Activated T-cell treated with anti-CD3 and anti-CD28 coated beads, Interleukin-2, amount 50 U/mL, for 48 hours (primary cell): Measurements from ENCODE around the gene TTLL9.
"Not testable (repeated sequence)": the region's sequence is repeated elsewhere in the genome, so short reads cannot be mapped to it uniquely, and the experiment has no call there.

ENCODE experiments used
- DNase-seq, 2 experiments: peaks; one replicate each; pipeline ENCODE4 v3.0.0-alpha.2; 2020

The TTLL9 gene

DNA sequence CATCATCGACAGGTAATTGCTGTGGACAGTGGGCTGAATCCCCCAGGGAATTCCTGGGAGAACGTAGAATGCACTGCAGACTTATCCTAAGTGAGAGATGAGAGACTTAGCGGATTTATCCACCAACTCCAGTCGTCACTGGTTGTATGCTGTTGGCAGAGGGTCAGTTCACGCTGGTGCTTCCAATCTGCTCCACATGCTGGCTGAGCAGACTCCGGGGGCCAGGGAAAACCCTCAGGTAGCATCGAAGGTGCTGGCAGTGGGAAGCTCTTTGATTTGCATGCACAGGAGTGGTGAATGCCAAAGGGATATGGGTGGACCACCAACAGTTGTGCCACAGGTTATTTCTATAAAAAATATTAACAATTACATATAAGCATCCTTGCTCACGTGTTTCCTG is 20.2 kb downstream of the TTLL9 start:
- no peak for DNase-seq

DNA sequence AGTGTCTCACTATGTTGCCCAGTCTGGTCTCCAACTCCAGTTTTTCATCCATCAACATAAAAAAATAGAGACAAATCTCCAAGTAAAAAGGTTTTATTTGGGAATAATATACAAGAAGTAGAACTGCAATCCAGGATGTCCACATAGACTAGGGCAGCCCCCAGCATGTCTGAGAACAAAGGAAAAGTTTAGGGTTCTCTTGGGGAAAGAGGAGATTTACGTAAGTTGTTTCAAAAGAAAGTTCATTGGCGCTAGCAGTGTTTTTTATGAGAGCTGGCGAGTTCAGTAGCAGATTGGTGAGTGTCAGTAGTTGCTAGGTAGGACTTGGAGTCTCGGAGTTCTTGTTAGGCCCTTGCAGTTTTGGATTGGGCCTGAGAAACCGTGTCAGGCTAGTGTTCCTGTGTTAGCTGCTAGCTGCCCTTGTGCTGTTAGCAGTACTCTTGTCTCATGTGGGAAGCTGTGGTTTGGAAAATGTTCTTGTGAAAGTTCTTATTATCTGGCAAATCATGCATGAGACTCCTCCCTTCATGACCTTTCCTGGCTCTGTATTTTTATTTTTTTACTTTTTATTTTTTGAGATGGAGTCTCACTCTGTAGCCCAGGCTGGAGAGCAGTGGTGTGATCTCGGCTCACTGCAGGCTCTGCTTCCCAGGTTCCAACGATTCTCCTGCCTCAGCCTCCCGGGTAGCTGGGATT is 24.7 kb downstream of the TTLL9 start:
- DNase-seq, result no peak

DNA sequence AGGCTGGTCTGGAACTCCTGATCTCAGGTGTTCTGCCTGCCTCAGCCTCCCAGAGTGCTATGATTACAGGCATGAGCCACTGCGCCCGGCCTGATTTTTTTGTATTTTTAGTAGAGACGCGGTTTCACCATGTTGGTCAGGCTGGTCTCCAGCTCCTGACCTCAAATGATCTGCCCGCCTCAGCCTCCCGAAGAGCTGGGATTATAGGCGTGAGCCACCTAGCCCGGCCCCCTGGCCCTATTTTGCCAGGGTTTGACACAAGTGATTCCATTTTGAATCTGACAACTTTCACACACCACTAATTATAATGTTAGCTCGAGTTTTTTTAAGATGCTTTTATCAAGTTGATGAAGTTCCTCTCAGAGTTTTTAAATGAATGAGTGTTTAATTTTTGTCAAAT is 25.6 kb downstream of the TTLL9 start:
- no peak for DNase-seq

DNA sequence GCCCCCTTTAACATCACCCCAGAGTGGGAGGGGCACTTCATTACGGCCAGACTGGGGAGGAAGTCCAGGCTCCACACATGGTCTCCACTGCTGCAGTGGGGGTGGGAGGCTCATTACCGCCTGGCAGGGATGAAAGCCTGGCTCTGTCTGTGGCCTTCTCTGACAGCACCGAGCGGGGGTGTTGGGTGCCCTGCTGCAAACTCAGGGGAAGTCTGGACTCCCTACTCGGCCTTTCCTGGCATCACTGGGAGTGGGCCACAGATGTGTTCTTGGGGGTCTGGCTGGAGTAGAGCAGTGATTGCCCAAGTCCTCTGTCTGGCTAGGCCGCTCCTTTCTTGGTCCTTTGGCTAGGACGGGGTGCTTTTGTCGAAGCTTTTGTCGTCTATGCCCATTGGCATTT is 27.1 kb downstream of the TTLL9 start:
- DNase-seq, result no peak

DNA sequence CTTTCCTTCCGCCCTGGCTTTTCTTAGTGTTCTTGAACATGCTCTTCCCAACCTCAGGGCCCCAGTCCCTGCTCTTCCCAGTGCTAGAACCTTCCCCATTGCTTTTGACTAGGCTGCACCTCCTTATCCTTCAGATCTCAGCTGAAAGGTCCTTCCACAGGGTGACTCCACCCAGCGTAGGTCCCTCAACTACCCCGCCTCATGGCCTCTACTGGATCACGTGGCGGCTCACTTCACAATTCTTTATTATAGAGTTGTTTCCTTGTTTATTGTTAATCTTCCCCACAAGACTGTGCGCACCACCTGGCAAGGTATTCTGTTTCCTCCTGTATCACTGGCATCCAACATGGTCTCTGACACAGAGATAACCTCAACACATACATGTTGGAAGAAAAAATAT is 31.2 kb downstream of the TTLL9 start:
- DNase-seq, result no peak

DNA sequence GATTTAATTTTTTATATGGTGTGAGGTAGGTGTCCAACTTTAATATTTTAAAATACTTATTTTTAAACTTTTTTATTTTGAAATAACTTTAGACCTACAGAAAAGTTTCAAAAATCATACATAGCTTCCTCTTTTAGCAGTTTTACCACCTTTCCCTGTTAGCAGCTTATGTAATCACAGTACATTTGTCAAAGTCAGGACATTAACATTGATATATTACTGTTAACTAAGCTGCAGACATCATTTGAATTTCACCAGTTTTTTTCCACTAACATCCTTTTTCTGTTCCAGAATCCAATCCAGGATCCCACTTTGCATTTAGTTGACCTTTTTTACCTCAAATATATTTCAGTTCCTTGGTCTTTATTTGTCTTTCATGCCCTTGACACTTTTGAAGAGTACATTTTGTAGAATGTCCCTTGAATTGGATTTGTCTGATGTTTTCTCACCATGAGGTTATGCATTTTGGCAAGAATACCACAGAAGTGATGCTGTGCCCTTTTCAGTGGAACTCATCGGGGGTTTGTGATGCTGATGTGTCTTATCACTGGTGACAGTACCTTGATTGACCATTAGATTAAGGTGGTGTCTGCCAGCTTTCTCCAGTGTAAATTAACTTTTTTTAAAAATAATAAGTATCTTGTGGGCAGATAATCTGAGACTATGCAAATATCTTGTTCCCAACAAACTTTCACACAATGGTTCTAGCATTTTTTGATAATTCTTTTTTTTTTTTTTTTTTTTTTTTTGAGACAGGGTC is 33.4 kb downstream of the TTLL9 start:
- DNase-seq, result no peak

DNA sequence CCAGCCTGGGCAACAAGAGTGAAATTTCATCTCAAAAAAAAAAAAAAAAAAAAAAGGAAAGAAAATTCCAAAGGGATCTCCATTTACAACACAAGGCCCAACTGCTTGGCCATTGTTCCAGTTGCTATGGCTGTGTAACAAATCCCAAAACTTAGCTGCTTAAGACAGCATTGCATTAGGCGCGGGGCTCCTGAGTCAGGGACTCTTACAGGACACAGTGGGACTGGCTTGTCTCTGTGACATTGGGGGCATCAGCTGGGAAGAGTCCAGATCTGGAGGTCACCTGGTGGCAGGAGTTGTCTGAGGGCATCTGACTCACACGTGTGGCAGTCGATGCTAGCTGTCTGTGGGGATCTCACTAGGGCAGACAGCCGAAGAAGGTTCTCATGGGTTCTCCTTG is 35.6 kb downstream of the TTLL9 start:
- DNase-seq, result no peak

DNA sequence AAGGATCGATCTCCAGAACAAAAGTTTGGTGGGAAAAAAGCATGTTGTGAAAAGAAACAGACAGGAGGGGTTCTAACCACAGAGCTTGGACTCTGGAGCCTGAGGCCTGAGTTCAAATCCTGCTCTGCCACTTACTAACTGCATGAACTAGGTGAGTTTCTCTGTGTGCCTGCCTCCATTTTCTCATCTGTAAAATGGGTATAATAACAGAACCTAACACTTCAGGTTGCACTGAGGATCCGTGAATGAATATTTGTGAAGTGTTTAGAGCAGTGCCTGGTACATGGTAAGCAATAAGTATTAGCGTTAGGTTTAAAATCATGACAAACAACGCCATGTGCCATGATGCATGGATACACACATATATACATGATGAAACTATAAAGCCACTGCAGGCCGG is 36.6 kb downstream of the TTLL9 start:
- no peak for DNase-seq

DNA sequence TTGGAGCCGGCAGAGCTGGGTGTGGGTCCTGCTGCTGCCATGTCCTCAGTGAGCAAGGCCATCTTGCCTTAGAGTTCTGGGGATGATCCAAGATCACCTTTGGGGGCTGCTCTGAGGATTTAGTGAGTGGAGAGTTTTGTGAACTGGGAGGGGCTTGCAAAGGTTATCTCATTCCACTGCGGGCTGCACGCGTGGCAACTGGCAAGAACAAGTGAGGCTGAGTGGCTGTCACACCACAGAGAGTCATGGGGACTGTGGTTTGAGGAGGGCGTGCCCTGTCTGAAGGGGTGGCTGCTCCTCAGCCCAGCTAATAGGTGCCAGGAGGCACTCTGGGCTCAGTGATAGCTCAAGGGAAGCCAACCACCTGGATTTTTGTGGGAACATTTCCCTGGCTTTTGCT is 37.6 kb downstream of the TTLL9 start:
- DNase-seq, result no peak

DNA sequence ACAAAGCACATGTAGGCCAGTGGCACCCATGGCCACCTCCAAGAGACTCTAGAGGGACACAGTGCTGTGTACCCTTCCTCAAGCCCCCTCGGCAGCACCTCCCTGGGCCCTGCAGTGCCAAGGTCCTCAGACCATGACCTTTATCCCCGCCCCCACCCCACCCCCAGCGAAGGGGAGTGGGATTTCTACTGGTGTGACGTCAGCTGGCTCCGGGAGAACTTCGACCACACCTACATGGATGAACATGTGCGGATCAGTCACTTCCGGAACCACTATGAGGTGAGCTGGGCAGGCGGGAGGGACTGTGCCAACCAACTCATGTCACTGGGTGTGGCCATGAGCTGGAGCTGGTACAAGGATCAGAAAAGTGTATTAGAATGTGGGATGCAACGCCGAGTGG is 38.0 kb downstream of the TTLL9 start:
- no peak for DNase-seq

DNA sequence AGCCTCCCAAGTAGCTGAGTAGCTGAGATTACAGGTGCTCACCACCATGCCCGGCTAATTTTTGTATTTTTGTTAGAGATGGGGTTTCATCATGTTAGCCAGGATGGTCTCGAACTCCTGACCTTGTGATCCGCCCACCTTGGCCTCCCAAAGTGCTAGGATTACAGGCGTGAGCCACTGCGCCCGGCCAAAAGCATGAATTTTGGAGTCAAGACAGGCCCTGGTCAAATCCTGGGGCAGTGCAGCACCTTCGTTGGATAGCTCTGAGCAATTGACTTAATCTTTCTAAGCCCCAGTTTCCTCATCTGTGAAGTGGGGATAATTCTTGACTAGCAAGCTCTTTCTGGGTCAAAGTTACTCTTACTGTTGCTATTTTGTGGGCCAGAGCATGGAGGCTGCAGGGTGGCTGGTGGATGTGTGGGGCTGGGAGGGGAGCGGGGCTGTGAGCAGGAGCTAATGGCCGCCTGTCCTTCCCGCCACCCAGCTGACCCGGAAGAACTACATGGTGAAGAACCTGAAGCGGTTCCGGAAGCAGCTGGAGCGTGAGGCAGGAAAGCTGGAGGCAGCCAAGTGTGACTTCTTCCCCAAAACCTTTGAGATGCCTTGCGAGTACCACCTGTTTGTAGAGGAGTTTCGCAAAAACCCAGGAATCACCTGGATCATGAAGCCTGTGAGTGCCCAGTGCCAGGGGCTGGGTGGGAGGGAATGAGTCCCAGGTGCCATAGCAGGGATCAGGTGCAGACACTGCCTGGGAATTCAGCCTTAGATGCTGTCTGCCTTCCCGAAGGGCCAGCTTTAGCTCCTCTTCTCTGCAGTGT is 39.0 kb downstream of the TTLL9 start:
- no peak for DNase-seq

DNA sequence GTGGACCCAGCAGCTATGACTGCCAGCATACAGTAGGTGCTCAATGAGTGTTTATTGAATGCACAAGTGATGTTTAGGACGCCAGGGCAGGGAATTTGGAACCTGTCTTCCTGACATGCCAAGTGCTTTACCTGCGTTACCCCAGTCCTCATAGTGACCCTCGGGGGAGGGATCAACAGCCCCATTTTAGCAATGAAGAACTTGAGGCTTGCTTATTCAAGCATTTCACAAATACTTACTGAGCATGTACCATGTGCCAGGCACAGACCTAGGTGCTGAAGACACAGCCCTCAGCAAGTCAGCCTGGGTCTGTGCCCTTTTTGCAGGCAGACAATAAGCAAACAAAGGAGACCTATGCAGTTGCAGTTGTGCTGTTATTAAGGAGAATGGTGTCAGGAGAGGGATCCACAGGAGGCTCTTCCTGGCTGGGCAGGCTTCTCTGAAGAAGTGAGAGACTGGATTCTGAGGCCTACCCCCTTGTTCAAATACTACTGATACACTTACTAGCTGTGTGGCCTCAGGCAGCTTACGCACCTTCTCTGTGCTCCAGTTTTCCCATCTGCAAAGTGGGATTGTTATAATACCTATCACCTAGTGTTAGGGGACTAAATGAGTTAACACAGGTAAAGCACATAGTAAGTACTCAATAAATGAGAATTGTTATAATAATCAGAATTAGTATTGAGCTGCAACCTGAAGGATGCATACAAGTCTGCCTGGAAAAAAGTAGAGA is 39.8 kb downstream of the TTLL9 start:
- no peak for DNase-seq

DNA sequence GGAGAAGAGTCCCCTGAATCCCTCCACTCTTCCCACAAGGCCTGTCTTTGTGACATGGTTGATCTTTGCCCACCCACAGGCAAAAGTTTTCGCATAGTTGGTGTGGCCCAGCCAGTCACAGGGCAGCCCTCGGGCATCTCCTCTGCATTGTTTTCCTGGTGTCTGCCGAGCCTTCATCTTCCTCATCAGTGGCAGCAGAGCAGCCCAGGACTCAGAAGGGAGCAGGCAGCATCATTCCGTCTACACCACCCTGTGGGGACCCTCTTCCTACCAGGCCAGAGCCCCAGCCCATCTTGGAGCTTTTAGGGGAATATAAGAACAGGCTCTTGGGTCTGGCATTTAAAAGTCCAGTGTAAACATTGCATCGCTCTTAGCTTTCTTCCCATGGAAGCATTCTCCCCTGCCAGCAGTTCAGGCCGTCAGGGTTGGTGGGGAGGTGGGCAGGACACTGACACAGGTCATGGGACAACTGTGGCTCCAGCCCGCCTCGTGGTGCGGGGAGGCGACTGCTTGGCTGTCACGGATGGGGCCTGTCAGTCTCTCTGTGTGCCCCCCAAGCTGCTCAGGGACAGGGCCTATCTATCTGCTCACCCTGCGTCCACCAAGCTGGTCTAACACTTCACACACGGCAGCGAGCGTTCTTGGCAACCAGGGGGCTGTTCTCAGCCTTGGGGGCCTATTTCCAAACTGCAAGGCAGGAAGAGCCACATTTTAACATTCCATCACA is 43.2 kb downstream of the TTLL9 start:
- DNase-seq, result no peak

DNA sequence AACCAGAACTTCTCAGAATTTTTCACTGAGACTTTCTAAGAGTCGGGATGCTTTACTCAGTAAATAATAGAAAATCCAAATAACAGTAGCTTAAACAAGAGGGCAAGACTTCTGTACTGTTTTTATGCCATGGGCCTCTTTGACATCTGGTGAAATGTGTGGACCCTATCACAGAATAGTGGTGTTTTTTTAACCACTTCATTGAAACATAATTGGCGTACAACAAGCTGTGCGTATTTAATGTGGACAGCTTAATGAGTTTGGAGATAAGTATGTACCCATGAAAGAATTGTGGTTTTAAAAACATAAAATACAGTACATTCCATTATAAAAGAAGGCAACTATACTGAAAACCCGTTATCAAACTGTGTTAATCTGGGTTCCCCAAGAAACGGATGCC is 43.7 kb downstream of the TTLL9 start:
- DNase-seq, result no peak

DNA sequence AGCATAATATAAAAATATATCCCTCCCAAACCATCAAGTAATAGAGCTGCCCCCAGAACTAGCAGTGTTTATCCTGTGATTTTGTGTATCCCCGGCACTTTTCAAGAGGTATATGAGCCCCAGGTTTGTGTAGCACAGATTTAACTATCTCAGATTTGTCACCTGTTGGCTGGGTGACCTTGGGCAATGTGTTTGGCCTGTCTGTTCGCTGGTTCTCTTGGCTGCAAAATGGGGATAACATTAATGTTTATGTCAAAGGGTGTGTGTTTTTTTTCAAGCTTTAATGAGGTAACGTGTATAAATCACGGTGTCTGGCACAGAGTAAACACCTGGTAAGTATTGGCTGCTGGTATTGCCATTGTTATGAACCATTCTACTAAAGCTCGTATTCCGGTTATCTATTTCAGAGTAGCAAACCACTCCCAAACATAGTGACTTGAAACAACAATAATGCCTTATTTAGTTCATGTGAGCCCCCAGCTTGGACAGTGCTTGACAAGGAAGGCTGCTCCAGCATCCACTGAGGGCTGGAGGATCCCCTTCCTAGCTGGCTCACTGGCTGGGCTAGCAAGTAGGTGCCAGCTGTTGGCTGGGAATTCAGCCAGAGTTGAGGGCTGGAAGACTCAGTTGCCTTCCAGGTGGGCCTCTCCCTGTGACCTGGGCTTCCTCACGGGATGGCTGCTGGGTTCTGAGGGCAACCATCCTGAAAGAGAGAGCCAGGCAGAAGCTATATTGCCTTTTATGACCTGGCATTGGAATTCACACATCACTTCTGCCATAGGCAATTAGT is 45.3 kb downstream of the TTLL9 start:
- DNase-seq, result no peak

DNA sequence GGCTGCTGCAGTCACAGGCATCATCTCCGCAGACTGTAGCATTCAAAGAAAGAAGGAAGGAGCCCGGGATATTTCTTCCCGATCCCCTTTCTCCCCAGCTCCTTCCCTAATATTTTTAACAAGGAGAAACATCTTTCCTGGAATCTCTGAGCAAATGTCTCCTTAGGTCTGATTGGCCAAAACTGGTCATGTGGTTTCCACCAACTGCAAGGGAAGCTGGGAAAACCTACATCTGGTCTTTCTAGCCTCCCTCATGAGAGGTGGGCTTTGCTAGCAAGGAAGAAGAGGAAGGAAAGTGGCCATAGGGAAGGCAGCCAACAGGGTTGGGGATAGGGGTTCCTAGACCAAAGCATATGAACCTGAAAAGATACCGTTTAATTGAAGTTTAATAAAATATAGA is 46.3 kb downstream of the TTLL9 start:
- no peak for DNase-seq

DNA sequence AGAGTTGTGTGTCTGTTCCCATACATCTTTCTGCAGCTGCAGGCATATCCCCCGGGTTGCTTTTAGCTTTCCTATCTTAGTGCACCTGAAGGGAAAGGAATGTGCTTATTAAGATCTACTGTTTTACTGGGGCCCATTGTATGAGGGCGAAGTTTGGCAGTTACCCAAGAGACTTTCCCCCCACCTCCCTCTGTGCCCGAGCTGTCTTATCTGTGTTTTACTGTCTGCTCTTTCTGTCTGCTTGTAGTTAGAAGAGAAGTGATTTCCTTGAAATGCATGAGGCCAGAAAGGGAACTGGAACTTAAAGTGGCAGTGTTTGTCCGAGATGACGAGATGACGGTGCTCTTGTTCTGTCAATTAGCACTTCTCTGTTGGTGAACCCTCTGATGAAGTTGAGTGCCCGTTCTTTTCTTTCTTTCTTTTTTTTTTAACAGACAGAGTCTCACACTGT is 47.6 kb downstream of the TTLL9 start:
- DNase-seq, result not testable (repeated sequence)

DNA sequence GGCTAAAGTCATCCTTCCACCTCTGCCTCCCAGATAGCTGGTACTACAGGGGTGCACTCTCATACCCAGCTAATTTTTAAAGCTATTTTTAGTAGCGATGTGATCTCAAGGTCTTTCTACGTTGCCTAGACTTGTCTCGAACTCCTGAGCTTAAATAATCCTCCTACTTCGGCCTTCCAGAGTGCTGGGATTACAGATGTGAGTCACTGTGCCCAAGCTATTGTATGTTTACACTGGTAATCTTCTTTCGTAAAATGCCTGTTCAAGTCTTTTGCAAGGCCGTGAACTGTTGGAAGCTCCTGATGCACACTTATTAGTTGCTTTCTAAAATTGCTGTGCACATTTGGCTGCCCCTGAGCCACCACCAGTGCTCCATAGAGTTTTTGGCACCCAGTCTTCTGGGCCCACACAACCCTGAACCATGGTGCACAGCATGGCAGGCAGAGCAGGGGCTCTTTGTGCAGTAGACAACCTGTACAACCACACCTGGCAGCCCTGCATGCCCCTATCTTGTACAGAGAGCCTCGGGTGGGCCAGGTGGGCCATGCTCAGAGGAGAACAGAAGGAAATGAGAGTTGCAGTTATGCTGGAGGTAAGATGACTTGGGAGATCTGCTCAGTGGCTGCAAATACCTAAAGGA is 48.2 kb downstream of the TTLL9 start:
- DNase-seq, result no peak

DNA sequence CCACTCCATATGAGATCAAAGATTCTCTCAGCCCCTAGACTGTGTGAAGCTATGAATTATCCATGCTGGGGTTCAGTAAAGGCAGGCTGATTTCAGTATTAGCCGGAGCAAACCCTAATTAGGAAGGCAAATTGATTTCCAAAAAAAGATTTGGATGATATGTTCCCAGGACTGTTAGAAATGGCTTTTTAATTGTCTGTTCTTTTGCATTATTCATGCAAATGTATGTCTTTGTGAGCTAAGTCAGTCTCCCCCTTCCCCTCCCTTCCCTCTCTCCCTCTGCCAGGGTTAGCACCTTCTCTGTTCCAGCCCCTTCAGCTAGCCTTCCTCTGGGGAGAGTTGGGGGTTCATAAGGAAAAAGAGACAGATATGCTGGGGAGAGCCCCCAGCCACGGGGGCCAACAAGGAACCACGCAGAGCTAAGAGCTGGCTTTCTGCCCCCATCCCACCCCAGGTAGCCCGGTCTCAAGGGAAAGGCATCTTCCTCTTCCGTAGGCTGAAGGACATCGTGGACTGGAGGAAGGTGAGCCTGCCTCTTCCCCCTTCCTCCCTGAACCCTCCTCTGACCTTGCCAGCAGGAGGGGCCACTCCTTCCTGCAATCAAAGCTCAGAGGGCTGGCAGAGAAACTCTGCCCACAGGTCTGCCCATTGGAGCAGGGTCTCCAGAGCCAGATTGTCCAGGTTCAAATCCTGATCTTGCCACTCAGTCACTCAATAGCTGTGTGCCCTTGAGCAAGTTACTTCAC is 49.1 kb downstream of the TTLL9 start:
- DNase-seq, result no peak

DNA sequence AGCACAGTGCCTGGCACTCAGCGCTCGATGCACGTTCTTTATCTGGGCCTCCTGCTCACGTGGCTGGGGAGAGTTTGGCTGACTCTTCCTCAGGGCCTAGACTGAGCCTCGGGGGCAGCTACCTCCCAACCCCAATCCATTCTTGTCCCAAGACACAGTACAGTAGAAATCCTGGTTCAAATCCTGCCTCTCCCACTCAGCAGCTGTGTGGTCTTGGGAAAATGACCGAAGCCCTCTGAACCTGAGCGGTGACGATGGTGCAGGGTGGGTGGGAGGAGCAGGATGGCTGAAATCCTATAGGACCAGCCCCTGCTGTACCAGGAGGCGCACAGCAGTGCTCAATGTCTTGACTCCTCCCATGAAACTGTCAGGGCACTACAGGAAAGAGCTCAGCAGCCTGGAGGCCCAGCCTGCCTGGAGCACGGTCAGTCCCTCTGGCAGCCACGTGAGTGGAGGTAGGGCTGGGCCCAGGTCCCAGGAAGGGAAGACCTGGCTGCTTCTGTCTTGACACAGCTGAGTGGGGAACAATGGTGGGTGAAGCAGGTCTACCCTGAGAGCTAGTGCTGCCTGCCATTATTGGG is 49.9 kb downstream of the TTLL9 start:
- DNase-seq, result no peak
